ENCODE data around the gene CNTNAP5. TPM values are rescaled to one million over a fixed set of nuclear protein-coding genes. Genes with fewer than 3 reads are reported as not detected.

The CNTNAP5 gene
- total RNA-seq, 1 donor, result not detected

DNA sequence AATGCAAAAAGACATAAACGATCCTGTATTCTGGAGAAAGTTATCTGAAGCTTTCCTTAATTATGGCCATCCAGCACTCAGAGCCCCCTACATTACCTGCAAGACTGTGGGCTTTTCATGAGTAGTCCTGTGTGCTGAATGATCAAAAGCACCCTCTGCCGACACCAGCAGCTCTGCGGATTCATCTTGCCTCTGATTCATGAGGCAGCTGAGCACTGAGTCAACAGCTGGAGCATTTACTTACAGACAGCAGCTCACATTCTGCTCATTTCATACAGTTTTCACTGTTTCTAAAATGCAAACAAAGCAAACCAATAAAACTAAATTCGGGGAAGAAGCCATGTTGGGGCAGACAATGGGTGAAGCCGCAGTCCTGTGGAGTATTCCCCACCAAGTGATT lies 886.5 kb downstream of the CNTNAP5 start:
- H3K4me3 ChIP-seq (ENCODE audit: low read depth, low read length), result no peak overlapping the region
- no peak for TF ChIP-seq CTCF (IDR thresholded peaks at IDR 0.05; ENCODE audit: insufficient read depth, low read depth, low read length)
- DNase-seq (ENCODE audit: low read depth), result peak; percentile 25

- TF ChIP-seq CTCF (IDR thresholded peaks at IDR 0.05; ENCODE audit: insufficient read depth, low read depth, low read length), result no peak
- H3K4me3 ChIP-seq (ENCODE audit: low read depth, low read length), result no peak overlapping the region
- DNase-seq (ENCODE audit: low read depth), result peak; percentile 28
Observed at GRCh38 chr2:124913868-124914267, 888.8 kb downstream of the CNTNAP5 start.

GRCh38 chr2:124915567-124915966 lies 890.5 kb downstream of the CNTNAP5 start:
- H3K4me3 ChIP-seq (ENCODE audit: low read depth, low read length), result no peak overlapping the region
- TF ChIP-seq CTCF (IDR thresholded peaks at IDR 0.05; ENCODE audit: insufficient read depth, low read depth, low read length), result no peak
- DNase-seq (ENCODE audit: low read depth), result no peak

- no peak for DNase-seq (ENCODE audit: low read depth)
Observed at GRCh38 chr2:124919296-124919695, 894.2 kb downstream of the CNTNAP5 start.

GRCh38 chr2:124920448-124920847 lies 895.4 kb downstream of the CNTNAP5 start:
- no peak for DNase-seq (ENCODE audit: low read depth)
- no peak for TF ChIP-seq CTCF (IDR thresholded peaks at IDR 0.05; ENCODE audit: insufficient read depth, low read depth, low read length)
- H3K4me3 ChIP-seq (ENCODE audit: low read depth, low read length), result no peak overlapping the region

More at GRCh38 chr2:124919296-124919695, 894.2 kb downstream of the CNTNAP5 start:
- H3K4me3 ChIP-seq (ENCODE audit: low read depth, low read length), result no peak overlapping the region
- TF ChIP-seq CTCF (IDR thresholded peaks at IDR 0.05; ENCODE audit: insufficient read depth, low read depth, low read length), result no peak

DNA sequence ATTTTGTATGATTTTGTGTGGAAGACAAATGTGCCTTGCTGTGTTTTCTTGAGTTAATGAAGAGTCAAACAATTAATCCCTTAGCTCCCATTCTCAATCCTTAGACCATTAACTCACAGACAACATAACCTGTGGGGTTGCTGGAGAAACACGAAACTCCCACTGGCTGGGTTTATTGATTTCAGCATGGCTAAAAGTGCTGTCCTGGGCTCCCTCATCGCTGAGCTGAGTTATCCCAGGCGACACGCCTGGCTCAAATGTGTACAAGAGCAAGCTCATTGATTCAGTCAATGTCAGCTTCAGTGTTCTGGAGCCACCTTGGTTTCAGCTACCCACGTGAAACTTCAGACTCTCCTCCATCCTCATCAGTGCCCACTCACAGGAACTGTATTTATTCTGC lies 896.1 kb downstream of the CNTNAP5 start:
- DNase-seq (ENCODE audit: low read depth), result no peak
- TF ChIP-seq CTCF (IDR thresholded peaks at IDR 0.05; ENCODE audit: insufficient read depth, low read depth, low read length), result no peak
- H3K4me3 ChIP-seq (ENCODE audit: low read depth, low read length), result no peak overlapping the region

DNA sequence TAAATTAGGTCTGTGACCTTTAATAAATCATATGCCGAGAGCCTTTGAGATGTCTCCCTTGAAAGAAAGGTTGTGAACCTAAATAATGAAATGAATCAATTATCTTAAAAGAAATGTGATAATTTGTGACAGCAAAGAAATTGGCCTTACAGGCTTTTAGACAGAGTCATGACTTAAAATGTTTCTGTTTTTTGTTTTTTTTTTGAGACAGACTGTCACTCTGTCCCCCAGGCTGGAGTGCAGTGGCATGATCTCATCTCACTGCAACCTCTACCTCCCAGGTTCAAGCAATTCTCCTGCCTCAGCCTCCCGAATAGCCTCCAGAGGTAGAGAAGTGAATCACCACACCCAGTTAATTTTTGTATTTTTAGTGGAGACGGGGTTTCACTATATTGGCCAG lies 898.0 kb downstream of the CNTNAP5 start:
- no peak for TF ChIP-seq CTCF (IDR thresholded peaks at IDR 0.05; ENCODE audit: insufficient read depth, low read depth, low read length)
- DNase-seq (ENCODE audit: low read depth), result no peak
- no peak overlapping the region for H3K4me3 ChIP-seq (ENCODE audit: low read depth, low read length)
